COLO829 (cell line): ENCODE results near the gene KLHDC4.

Experiments used
- DNase-seq: peaks from one replicate; pipeline ENCODE4 v3.0.0; 2012; ENCODE audit warnings: low spot score

The KLHDC4 gene

DNA sequence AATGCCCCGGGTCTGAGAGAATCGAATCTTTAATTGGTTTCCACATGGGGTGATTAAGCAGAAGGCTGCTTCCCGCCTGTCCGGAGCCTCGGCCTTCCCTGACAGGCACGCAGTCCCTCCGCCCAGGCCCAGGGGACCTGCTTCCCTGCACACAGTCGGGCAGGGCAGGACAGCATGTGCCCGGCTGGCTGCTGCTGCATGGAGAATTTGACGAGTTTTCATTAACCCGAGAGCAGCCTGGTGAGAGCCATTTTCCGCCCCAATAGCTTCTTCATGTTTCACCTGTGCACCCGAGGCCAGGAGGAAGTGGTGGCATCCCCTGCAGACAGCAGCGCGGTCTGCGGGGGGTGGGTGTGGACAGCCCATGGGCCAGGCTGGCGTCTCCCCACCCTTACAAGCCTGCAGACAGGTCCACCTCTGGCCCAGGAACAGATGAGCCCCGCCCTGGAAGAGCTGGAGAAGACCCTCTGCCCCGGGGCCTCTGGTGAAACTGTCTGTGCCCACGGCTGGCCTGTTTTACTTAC lies 67.0 kb downstream of the KLHDC4 start:
- DNase-seq = no peak

- DNase-seq = no peak
Observed at GRCh38 chr16:87698241-87698640, 67.5 kb downstream of the KLHDC4 start.

DNA sequence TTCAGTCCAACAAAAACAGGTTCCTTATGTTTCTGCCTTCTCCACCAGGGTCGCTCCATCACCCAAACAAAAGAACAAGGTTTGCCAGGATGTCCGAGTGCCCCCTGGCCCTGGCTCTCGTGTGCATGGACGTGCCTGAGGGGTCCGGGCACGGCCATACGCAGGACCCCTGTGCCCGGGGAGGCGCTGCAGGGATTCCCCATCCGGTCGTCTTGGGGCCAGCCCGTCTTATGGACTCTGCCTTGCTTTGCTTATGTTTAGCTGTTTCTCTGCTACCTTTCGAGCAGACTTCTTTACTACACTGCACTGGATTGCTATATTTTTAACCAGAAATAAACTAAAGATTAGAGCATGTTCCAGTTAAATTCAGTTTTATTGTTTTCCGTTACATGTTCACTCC lies 68.0 kb downstream of the KLHDC4 start:
- no peak for DNase-seq

GRCh38 chr16:87697256-87697655 lies 68.5 kb downstream of the KLHDC4 start:
- DNase-seq = no peak

DNA sequence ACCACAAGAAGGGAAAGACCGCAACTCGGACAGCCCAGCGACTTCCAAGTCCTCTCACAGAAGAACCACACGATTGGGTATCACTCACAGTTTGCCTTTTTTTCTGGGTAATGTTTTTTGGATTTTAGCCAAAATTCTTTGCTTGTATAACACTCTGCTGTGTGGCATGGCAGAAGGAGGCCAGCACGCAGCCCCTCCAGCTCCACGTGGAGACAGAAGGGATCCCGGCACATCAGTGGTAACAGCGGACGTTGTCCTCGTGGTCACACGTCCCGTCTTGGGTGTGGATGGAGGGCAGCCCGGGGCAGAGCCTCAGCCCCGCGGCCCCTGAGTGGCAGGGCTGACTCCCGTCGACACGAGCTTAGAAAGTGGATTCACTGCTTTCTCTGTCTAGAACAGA lies 69.1 kb downstream of the KLHDC4 start:
- DNase-seq = no peak

GRCh38 chr16:87695534-87695933 lies 70.3 kb downstream of the KLHDC4 start:
- no peak for DNase-seq

- DNase-seq = no peak
Observed at GRCh38 chr16:87694441-87695125, 71.2 kb downstream of the KLHDC4 start.

- DNase-seq = no peak
Observed at GRCh38 chr16:87693827-87694226, 72.0 kb downstream of the KLHDC4 start.

- DNase-seq = no peak
Observed at GRCh38 chr16:87692756-87693155, 73.0 kb downstream of the KLHDC4 start.

DNA sequence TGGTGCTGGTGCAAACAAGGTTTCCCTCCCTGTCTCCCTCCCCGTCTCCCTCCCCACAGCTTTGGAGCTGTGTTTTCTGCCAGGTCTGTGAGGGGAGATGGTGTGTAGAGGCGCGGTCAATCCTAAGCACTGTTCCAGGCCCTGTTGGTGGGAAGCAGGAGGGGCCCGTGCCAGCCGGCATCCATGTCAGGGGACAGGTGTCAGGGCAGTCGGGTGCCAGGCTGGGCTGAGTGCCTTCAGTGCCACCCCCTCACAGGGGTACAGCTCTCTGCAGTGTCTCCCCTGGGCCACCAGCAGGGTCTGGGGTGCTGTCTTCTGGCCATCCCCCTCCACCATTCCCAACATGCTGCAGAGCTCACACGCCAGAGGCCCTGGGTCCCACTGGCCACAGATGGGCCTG lies 73.6 kb downstream of the KLHDC4 start:
- DNase-seq = no peak

DNA sequence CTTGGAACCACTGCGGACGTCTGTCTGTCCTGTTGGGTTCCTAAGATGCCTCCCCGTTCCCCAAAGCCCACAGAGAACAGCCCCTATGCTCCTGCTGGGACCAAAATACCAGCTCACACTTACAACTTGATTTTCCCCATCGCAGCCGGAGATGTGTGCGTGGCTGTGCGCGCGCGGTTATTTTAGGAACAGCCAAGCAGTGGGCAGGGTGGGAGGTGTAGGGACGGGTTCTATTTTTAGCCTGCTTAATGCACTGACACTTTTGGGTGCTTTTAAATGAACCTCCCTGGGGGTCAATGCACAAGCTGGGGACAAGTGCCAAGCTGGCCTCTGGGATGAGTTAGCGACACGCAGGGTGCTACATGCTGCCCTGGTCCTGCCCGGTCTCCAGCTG lies 74.1 kb downstream of the KLHDC4 start:
- DNase-seq = no peak

- DNase-seq = no peak
Observed at GRCh38 chr16:87690911-87691685, 74.7 kb downstream of the KLHDC4 start.

GRCh38 chr16:87689956-87690465 lies 75.8 kb downstream of the KLHDC4 start:
- DNase-seq = no peak

DNA sequence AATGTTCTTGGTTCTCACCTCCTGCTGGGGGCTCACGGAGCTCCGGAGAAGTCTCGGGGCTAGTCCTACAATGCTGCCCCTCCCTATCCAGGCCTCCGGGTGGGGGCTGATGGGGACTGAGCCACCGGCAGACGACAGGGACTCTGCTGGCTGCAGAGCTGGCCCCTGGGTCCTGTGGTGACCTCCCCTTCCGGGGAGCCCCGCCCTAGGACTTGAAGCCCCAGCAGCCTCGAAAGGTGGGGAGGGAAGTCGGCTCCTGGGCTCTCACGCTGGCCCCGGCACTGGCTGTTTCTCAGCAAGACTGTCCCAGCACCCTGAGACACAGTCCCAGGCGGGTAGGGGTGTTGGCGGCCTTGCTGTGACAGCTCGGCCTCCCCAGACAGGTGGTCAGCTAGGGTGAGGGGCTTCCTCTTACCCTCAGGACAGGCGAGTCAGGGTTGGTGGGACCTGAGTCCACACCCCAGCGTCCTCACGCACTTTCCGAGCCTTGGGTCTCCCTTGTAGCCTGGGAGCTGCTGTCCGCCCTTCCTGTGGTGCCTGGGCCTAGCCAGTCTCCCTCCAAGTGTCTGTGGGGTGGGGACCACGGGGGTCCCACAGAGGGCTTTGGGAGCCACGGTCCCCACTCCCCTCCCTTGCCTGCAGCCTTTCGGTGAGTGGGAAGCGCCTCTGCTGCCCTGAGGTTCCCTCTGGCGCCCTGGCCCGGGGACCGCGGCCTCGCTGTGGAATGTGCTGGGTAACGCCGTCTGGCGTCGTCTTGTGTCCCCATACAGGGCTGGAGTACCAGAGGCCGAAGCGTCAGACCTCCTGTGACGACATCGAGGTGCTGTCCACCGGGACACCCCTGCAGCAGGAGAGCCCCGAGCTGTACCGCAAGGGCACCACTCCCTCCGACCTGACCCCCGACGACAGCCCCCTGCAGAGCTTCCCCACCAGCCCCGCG lies 76.6 kb downstream of the KLHDC4 start:
- no peak for DNase-seq

DNA sequence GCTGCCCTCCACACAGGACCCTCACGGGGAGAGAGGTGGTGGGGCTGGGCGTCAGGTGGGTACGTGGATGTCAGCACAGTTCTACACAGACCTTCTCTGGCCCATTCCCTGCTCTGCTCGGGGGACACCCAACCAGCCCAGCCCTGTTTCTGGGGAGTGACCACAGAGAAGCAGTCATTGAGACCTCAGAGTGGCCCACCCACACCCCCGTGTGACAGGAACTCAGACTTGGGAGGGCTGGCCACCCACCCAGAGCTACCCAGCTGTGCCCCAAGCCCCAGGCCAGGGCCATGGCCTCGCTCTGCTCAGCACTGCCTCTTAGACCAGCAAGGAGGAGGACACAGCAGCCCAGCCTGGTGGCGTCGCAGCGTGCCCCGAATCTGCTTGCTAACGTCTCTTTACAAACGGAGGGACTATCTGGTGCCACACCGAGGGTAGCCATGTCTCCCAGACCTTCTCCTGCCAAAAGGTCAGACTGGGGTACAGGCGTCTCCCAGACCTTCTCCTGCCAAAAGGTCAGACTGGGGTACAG lies 77.7 kb downstream of the KLHDC4 start:
- no peak for DNase-seq

- no peak for DNase-seq
Observed at GRCh38 chr16:87687126-87687910, 78.5 kb downstream of the KLHDC4 start.

DNA sequence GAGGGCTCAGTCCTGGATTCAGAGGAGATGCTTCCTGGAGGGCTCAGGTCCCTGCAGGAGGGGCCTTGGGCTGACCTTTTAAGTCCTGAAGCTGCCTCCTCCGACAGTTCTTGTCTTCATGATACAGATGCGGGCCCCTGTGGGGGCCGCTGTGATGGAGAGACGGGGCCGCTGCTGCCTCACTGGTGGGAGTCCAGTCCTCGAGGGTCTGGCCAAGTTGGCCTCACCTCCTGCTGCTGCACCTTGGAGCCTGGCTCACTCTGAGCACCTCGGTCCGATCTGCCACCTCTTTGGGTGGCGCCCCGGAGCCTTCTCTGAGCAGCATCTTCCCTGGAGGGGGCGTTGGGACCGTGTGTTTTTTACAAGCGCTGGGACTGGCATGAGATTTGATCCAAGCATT lies 79.1 kb downstream of the KLHDC4 start:
- DNase-seq = no peak

DNA sequence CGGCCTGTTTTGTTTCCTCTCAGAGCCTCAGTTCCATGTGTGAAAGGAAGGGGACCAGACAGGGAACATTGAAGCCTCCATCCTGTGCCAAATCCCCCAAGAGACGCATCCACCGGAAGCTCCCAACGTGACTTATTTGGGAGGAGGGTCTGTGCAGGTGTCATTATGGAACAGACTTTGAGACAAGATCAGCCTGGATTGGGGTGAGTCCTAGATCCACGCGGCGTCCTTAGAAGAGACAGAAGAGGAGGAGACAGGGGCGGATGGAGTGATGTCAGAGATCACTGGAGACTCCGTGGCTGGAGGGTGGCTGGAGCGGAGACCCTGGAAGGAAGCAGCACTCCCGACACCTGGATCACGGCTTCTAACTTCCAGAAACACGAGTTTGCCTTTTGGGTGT lies 80.0 kb downstream of the KLHDC4 start:
- no peak for DNase-seq

- DNase-seq = no peak
Observed at GRCh38 chr16:87685405-87685755, 80.4 kb downstream of the KLHDC4 start.

DNA sequence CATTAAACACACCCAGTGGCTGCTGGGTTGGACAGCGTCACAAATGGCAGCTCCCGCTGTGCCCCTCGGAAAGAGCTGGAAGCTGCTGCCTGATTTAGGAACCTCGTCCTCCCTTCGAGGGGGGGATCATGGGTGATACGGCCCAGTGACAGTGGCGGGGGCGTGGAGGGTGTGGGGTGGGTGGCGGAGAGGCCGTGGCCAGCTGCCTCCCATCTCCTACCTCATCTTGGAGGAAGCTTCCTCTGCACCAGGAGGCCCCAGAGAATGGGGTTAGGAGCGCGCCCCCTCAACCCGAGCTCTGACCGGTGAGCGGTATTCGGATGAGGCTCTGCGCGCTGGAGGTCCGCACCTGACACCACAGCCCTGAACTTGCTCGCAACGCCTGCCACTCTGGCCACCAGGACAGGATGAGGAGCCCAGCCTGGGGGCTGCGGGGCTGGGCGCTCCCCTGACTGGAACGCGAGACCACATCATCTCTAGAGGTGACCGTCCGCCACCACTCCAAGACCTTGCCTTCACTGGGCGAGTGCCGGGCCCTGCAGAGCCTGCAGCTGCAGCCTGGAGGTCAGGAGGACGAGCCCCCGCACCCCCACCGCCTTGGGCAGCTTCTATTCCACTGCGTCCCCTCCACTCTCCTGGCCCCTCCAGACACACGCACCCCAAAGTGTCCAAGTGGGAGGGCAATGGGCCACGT lies 80.9 kb downstream of the KLHDC4 start:
- no peak for DNase-seq
